AG10803 (cell line): ENCODE results near the gene ULK2.

Source experiments
- DNase-seq: peaks from one replicate; pipeline ENCODE4 v3.0.0; 2010; ENCODE audit warnings: low read depth
- H3K4me3 ChIP-seq: 2 replicates; pipeline ENCODE4 v1.5.1; 2011; ENCODE audit warnings: mild to moderate bottlenecking, low read length, control low read depth
- CTCF ChIP-seq: conservative IDR thresholded peaks from 2 replicates; pipeline ENCODE4 v1.5.1; 2011; ENCODE audit warnings: mild to moderate bottlenecking, low read length, control low read depth, inconsistent platforms

Gene ULK2

GRCh38 chr17:19725486-19725885, 142.2 kb downstream of the ULK2 start:
- no peak for TF ChIP-seq CTCF
- no peak overlapping the region for H3K4me3 ChIP-seq
- no peak for DNase-seq

GRCh38 chr17:19724501-19725420, 143.0 kb downstream of the ULK2 start:
- TF ChIP-seq CTCF = no peak
- H3K4me3 ChIP-seq = no peak overlapping the region
- DNase-seq = peak; percentile 34

GRCh38 chr17:19723964-19724363, 143.8 kb downstream of the ULK2 start:
- DNase-seq = no peak
- H3K4me3 ChIP-seq = no peak overlapping the region
- TF ChIP-seq CTCF = no peak
